Stimulated activated naive CD8-positive, alpha-beta T cell treated with anti-CD3 and anti-CD28 coated beads, Interleukin-15, Interleukin-2, amounts not matched to agents 100 ng/mL and 50 ng/mL, for 24 hours (primary cell): ENCODE measurements around the gene PHLPP1.

Source experiments
- H3K27ac Mint-ChIP-seq: one replicate; pipeline ENCODE4 v1.8.0; 2021; ENCODE audit warnings: mild to moderate bottlenecking, mixed read lengths
- H3K27me3 Mint-ChIP-seq: one replicate; pipeline ENCODE4 v1.8.0; 2021; ENCODE audit warnings: mixed read lengths
- H3K36me3 Mint-ChIP-seq: one replicate; pipeline ENCODE4 v1.8.0; 2021; ENCODE audit warnings: low read depth, mixed read lengths
- H3K4me1 Mint-ChIP-seq: one replicate; pipeline ENCODE4 v1.8.0; 2021; ENCODE audit warnings: low read depth, mixed read lengths
- H3K4me3 Mint-ChIP-seq: one replicate; pipeline ENCODE4 v1.8.0; 2021; ENCODE audit warnings: mild to moderate bottlenecking, mixed read lengths
- H3K9me3 Mint-ChIP-seq: one replicate; pipeline ENCODE4 v1.8.0; 2021; ENCODE audit warnings: mixed read lengths

PHLPP1 gene

DNA sequence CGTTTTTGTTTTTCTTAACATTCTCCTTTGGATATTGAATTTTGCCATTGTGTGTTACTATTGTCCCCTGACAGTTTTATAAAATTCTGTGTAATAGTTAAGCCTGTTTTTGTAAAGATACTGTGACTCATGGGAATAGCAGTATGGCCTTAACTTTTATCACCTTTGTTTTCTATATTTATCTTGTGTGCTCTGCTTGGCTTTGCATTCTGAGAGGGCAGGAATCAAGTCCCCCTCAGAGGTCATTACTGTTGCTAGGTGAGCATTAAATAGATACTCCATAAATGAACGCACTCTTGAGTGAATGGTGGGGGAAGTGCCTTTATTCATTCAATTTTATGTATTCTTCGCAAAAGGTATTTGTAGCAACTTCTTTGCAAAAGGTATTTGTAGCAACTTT lies 160.0 kb downstream of the PHLPP1 start:
- Mint-ChIP-seq H3K4me1 (peaks cover 22% of the 10 kb centered on the region), H3K4me3 (no peak overlapping the region), H3K27ac (no peak overlapping the region), H3K36me3 (peaks cover 4% of the 10 kb centered on the region), H3K27me3 (no peaks in the 10 kb centered on the region), H3K9me3 (no peaks in the 10 kb centered on the region)

DNA sequence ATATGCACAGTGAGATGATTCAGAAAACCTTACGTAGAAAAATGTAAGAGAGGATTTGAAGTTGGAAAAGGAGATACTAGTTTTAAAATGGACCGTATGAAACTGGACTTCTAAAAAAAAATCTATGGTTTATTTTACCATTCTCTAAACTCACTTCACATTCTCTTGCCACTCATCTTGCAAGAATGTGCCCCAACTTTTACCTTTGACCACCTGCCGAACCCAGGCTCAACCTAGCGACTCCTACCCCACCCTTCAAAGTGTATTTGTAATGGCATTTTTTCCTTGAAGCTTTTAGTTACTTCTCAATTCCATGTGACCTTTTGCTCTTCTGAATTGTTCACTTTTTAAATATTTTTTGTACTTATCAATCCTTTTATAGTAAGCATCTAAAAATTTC lies 160.8 kb downstream of the PHLPP1 start:
- no peak overlapping the region for H3K27ac Mint-ChIP-seq
- H3K4me1 Mint-ChIP-seq, result peaks cover 22% of the 10 kb centered on the region
- no peak overlapping the region for H3K4me3 Mint-ChIP-seq
- no peaks in the 10 kb centered on the region for H3K9me3 Mint-ChIP-seq
- peaks cover 4% of the 10 kb centered on the region for H3K36me3 Mint-ChIP-seq
- no peaks in the 10 kb centered on the region for H3K27me3 Mint-ChIP-seq

DNA sequence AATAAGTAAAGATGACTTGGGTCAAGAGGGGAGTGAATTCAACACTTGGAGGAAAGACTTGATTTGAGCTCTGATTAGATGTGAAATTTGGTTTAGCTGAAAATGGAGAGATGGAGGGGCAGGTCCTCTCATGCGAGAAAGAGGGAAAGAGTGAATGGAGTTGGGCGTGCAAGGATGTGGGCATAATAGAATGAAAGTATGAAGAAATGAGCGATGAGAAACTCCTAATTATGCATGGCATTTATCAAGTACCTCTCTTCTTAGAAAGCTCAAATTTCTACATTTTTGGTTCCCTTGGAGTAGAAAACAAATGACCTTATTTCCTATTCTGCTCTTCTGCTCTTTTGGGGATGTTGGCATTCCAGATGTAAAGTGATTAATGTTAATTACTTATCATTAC lies 161.5 kb downstream of the PHLPP1 start:
- no peak overlapping the region for H3K4me3 Mint-ChIP-seq
- H3K36me3 Mint-ChIP-seq, result peaks cover 4% of the 10 kb centered on the region
- peaks cover 27% of the 10 kb centered on the region for H3K4me1 Mint-ChIP-seq
- H3K27me3 Mint-ChIP-seq, result no peaks in the 10 kb centered on the region
- no peaks in the 10 kb centered on the region for H3K9me3 Mint-ChIP-seq
- no peak overlapping the region for H3K27ac Mint-ChIP-seq

DNA sequence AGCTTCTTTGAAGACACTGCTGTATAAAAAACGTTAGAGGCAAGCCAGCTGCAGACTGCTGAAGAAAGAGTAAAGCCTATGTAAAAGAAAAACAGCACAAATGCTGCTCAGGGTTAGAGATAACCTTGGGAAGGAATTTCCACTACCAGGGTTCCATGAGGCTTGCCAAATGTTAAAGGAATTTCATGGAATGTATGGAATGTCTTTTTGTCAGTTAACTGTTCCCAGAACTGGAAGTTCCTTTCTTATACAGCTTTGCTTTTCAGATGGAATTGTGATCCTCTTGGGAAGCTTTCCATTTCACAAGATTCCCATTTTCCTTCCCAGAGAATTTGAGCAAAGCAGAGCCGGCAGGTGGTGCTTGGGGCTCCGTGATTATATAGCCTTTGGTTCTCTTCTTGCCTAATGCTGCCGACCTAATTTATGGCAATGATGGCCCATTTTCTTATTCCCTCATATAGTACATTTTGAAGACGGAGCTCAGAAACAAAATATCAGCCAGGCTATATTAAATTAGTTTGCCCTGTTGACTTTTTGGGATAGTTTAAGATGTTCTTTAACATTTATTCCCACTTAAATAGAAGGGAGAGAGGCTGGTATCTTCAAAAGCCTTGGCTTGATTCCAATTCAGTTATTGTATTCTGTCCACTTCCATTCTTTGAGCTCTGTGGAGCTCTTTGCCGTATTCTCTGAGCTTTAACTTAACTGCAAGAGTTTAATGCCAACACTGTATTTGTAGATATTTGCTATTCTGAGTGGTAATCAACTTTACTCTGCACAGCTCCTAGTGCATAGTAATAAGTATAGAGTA lies 162.3 kb downstream of the PHLPP1 start:
- Mint-ChIP-seq H3K9me3 (no peaks in the 10 kb centered on the region), H3K4me1 (peaks cover 29% of the 10 kb centered on the region), H3K36me3 (peaks cover 4% of the 10 kb centered on the region), H3K4me3 (no peak overlapping the region), H3K27me3 (no peaks in the 10 kb centered on the region), H3K27ac (no peak overlapping the region)

DNA sequence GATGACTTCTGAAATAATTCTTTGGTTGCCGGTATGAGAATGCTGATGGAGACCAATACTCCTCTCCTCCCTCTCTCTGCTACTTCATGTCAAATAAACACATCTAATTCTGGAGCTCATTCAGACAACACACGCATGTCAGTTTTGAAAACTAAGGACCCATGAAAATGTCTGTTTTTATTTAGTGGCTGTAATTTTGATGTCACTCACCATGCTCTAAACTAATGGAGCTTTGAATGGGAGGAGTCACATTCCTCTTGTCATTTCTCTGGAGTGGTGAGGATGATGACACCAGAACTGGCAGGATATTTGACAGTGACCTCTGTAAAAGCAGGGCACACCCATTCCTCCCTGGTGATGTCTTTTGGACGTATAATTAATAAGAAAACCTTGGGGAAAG lies 163.0 kb downstream of the PHLPP1 start:
- H3K27me3 Mint-ChIP-seq, result no peaks in the 10 kb centered on the region
- peaks cover 29% of the 10 kb centered on the region for H3K4me1 Mint-ChIP-seq
- no peak overlapping the region for H3K27ac Mint-ChIP-seq
- H3K9me3 Mint-ChIP-seq, result no peaks in the 10 kb centered on the region
- no peak overlapping the region for H3K4me3 Mint-ChIP-seq
- peaks cover 4% of the 10 kb centered on the region for H3K36me3 Mint-ChIP-seq

GRCh38 chr18:62880034-62880433 lies 164.7 kb downstream of the PHLPP1 start:
- Mint-ChIP-seq H3K27me3 (no peaks in the 10 kb centered on the region), H3K27ac (no peak overlapping the region), H3K9me3 (no peaks in the 10 kb centered on the region), H3K4me3 (no peak overlapping the region), H3K4me1 (peaks cover 25% of the 10 kb centered on the region), H3K36me3 (peaks cover 4% of the 10 kb centered on the region)

- no peaks in the 10 kb centered on the region for H3K27me3 Mint-ChIP-seq
- peaks cover 4% of the 10 kb centered on the region for H3K36me3 Mint-ChIP-seq
- no peaks in the 10 kb centered on the region for H3K9me3 Mint-ChIP-seq
- peaks cover 26% of the 10 kb centered on the region for H3K4me1 Mint-ChIP-seq
- H3K4me3 Mint-ChIP-seq, result no peak overlapping the region
- no peak overlapping the region for H3K27ac Mint-ChIP-seq
Measured at GRCh38 chr18:62880673-62881364, 165.5 kb downstream of the PHLPP1 start.

GRCh38 chr18:62881509-62882016 lies 166.2 kb downstream of the PHLPP1 start:
- no peaks in the 10 kb centered on the region for H3K9me3 Mint-ChIP-seq
- peaks cover 25% of the 10 kb centered on the region for H3K4me1 Mint-ChIP-seq
- H3K27ac Mint-ChIP-seq, result no peak overlapping the region
- peaks cover 4% of the 10 kb centered on the region for H3K36me3 Mint-ChIP-seq
- H3K4me3 Mint-ChIP-seq, result no peak overlapping the region
- H3K27me3 Mint-ChIP-seq, result no peaks in the 10 kb centered on the region

GRCh38 chr18:62883937-62884735 lies 168.8 kb downstream of the PHLPP1 start:
- H3K36me3 Mint-ChIP-seq, result no peaks in the 10 kb centered on the region
- no peak overlapping the region for H3K27ac Mint-ChIP-seq
- H3K4me1 Mint-ChIP-seq, result peaks cover 22% of the 10 kb centered on the region
- H3K27me3 Mint-ChIP-seq, result no peaks in the 10 kb centered on the region
- H3K4me3 Mint-ChIP-seq, result no peak overlapping the region
- H3K9me3 Mint-ChIP-seq, result no peaks in the 10 kb centered on the region

GRCh38 chr18:62885804-62886203 lies 170.5 kb downstream of the PHLPP1 start:
- Mint-ChIP-seq H3K4me3 (no peak overlapping the region), H3K36me3 (no peaks in the 10 kb centered on the region), H3K27ac (no peak overlapping the region), H3K9me3 (no peaks in the 10 kb centered on the region), H3K4me1 (peaks cover 10% of the 10 kb centered on the region), H3K27me3 (no peaks in the 10 kb centered on the region)

GRCh38 chr18:62894681-62895390 lies 179.5 kb downstream of the PHLPP1 start:
- no peaks in the 10 kb centered on the region for H3K27me3 Mint-ChIP-seq
- H3K36me3 Mint-ChIP-seq, result peaks cover 22% of the 10 kb centered on the region
- H3K4me1 Mint-ChIP-seq, result peaks cover 4% of the 10 kb centered on the region
- no peak overlapping the region for H3K27ac Mint-ChIP-seq
- H3K9me3 Mint-ChIP-seq, result no peaks in the 10 kb centered on the region
- H3K4me3 Mint-ChIP-seq, result no peak overlapping the region

GRCh38 chr18:62897153-62897552 lies 181.8 kb downstream of the PHLPP1 start:
- Mint-ChIP-seq H3K4me3 (no peak overlapping the region), H3K4me1 (peaks cover 4% of the 10 kb centered on the region), H3K36me3 (peaks cover 34% of the 10 kb centered on the region), H3K27me3 (no peaks in the 10 kb centered on the region), H3K9me3 (no peaks in the 10 kb centered on the region), H3K27ac (no peak overlapping the region)

DNA sequence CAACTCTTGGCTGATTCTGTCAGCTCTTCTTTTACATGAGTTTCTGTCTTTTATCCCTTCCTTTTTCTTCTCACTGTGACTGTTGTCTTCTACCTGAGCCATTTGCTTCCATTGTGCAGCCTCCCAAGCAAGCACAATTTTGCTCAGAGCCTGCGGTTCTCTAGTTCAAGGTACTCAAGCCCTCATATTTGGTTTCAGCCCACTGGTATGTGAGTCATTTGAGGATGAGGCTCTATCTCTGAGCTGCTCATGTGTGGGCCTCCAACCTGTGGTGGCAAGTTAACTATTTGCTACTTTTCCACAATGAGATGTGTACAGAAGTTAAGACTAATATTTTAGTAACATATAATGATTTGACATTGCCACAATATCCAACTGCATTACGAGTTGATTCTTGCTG lies 183.0 kb downstream of the PHLPP1 start:
- H3K4me1 Mint-ChIP-seq, result peaks cover 4% of the 10 kb centered on the region
- peaks cover 44% of the 10 kb centered on the region for H3K36me3 Mint-ChIP-seq
- no peaks in the 10 kb centered on the region for H3K27me3 Mint-ChIP-seq
- no peaks in the 10 kb centered on the region for H3K9me3 Mint-ChIP-seq
- no peak overlapping the region for H3K27ac Mint-ChIP-seq
- H3K4me3 Mint-ChIP-seq, result no peak overlapping the region

- H3K4me3 Mint-ChIP-seq, result no peak overlapping the region
- no peaks in the 10 kb centered on the region for H3K9me3 Mint-ChIP-seq
- H3K4me1 Mint-ChIP-seq, result peaks cover 4% of the 10 kb centered on the region
- H3K27me3 Mint-ChIP-seq, result no peaks in the 10 kb centered on the region
- no peak overlapping the region for H3K27ac Mint-ChIP-seq
- H3K36me3 Mint-ChIP-seq, result peaks cover 56% of the 10 kb centered on the region
Measured at GRCh38 chr18:62899534-62899933, 184.2 kb downstream of the PHLPP1 start.
